GM18951 (cell line): ENCODE results near the gene PRPF8.

Source experiments
- POLR2A ChIP-seq: IDR thresholded peaks from 4 replicates; pipeline ENCODE4 v1.6.1; 2011; ENCODE audit warnings: mild to moderate bottlenecking; ENCODE audit not compliant: insufficient read length, insufficient read depth; ENCODE audit errors: extremely low read depth
- in situ Hi-C: fragments of 300-500 bp; cut with MboI; formaldehyde crosslinking; loops from one replicate; pipeline ENCODE4 v1.12.0; 2022; ENCODE audit warnings: low sequenced_read_pairs, mixed read lengths, inconsistent platforms; ENCODE audit not compliant: unreplicated experiment

Gene PRPF8

DNA sequence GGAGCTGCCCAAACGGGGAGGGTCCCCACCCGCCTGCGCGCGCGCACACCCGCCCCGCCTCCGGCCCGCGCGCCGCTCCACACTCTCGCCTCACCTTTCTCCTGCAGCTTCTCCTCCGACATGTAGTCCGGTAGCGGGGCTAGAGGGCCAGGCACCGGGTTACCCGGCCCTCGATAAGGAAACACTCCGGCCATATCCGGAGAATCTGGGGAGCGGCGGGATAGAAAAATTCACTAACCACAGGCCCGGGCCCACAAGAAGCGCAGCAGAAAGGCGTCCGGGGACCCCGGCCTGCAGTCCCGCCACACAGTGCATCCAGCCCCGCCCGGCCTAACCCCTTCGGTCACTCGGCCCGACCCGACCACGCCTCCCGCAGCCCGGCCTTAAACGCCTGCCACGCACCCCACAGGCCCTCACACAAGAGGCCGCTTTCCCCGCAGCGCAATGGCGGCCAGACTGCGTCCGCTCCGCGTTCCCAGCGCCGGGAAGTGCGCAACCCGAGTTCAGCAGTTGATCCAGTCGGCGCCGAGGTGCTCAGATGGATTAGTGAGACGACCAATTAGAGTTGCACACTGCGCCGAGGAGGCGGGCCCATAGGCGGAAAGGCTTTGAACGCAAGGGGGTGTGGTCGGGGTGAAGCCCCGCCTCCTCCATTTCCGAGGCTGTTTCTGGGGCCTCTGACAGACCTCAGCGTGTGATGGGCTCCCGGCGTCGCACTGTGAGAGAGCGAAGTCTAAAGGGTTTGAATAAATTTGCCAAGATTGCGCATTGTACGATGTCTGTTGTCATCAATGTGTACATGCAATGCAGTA lies at the start of gene PRPF8:
Gene PRPF8, minus strand, starts transcription at position 490 of the 812 bp plus-strand sequence. Its CDS starts 296 bp downstream, at position 194.
- in situ Hi-C loops, result no loop called here
- TF ChIP-seq POLR2A, result peak; percentile 92

DNA sequence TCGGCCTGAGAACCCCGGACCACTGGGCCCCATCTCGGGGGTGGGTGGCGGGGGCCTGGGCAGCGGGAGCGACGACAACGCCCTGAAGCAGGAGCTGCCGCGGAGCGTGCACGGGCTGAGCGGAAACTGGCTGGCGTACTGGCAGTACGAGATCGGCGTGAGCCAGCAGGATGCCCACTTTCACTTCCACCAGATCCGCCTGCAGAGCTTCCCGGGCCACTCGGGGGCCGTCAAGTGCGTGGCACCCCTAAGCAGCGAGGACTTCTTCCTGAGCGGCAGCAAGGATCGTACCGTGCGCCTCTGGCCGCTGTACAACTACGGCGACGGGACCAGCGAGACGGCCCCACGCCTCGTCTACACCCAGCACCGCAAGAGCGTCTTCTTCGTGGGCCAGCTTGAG lies 49.1 kb upstream of the PRPF8 start:
- no peak for TF ChIP-seq POLR2A
- in situ Hi-C loops, result no loop called here

DNA sequence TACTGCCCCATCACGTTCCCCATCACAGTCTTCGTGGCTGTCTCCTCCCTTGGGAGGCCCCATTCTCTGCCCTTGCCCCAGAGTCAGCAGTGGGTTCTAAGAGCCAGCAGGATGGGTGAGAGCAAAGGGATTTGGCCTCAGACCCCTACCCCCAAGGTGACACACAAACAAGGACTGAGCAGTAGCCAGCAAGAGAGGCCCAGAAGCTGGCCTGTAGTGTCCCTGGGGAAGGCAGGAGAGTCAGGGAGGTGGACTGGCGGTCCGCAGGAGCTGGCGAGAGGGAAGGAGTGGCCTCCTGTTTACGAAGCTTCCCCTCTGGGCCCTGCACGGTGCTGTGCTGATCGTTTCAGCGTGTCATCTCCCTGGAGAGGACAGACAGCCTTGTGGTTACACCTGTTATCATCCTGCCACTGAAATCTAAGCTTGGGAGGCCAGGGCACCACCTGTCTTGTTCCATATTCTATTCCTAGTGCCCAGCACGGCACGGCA lies 48.2 kb upstream of the PRPF8 start:
- in situ Hi-C loops, result no loop called here
- no peak for TF ChIP-seq POLR2A

DNA sequence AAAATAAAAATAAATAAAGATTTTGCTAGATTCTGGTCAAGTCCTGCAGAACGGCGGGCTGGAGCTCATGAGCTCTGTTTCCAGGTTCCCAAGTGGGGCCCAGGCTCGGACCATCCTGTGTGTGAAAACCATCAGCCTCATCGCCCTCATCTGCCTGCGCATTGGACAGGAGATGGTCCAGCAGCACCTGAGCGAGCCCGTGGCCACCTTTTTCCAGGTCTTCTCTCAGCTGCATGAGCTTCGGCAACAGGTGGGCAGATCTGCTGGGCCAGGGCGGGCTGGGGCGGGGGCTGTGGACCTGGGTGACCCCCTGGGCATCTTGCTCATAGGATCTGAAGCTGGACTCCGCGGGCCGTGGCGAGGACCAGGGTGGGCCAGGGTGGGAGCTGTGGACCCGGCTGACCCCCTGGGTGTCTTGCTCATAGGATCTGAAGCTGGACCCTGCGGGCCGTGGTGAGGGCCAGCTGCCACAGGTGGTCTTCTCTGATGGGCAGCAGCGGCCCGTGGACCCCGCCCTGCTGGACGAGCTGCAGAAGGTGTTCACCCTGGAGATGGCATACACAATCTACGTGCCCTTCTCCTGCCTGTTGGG lies 47.7 kb upstream of the PRPF8 start:
- no peak for TF ChIP-seq POLR2A
- in situ Hi-C loops, result no loop called here

DNA sequence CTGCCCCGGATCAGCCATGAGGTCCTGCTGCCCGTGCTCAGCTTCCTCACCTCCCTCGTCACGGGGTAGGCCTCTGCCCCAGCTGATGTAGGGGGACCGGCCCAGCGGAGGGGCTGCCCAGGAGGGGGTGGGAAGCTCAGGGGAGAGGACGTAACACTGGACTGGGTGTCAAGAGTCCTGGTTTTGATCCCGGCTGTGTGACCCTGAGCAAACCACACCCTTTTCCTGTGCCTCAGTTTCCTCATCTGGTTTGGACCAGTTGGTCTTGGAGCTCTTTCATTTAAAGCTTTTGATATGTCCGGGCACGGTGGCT lies 46.5 kb upstream of the PRPF8 start:
- in situ Hi-C loops, result no loop called here
- TF ChIP-seq POLR2A, result no peak

DNA sequence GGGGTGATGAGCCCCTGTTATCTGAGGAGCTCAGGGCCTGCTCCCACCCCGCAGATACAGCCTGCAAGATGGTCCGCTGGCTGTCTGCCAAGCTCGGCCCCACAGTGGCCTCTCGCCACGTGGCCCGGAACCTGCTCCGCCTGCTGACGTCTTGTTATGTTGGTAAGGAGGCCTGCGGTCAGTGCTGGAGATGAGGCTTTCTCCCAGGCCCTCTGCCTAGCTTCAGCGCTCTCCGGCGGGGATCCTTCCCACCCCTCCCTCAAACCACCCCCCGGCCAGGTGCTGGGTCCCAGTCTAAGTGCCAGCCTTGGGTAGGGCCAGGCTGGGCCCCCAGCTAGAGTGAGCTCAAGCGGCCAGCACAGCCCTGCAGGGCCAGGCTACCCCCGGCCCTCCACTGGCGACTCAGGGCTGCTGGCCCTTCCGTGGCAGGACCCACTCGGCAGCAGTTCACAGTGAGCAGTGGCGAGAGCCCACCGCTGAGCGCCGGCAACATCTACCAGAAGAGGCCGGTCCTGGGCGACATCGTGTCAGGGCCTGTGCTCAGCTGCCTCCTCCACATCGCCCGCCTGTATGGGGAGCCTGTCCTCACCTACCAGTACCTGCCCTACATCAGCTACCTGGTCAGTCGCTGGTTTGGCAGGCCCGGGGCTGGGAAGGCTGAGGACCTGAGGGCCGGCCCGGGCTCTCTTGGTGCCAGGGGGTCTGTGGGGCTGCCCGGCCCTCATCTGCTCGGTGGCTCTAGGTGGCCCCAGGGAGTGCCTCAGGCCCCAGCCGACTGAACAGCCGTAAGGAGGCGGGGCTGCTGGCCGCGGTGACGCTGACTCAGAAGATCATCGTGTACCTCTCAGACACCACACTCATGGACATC lies 45.9 kb upstream of the PRPF8 start:
- in situ Hi-C loops, result no loop called here
- no peak for TF ChIP-seq POLR2A

DNA sequence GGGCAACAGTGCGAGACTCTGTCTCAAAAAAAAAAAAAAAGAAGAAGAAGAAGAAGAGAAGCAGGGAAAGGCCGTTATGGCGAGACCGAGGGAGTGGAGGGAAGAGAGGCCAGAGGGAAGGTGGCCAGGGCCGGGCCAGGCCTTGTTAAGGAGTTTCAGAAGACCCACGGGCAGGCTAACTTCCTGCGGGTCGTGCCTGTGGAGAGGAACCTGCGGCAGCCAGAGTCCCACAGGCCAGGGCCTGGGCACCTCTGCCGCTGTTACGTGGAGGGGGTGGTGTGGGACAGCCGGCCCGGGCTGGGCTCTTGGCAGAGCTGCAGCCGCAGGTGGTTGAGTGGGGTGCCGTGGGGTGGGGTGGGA lies 45.3 kb upstream of the PRPF8 start:
- in situ Hi-C loops, result no loop called here
- TF ChIP-seq POLR2A, result no peak

DNA sequence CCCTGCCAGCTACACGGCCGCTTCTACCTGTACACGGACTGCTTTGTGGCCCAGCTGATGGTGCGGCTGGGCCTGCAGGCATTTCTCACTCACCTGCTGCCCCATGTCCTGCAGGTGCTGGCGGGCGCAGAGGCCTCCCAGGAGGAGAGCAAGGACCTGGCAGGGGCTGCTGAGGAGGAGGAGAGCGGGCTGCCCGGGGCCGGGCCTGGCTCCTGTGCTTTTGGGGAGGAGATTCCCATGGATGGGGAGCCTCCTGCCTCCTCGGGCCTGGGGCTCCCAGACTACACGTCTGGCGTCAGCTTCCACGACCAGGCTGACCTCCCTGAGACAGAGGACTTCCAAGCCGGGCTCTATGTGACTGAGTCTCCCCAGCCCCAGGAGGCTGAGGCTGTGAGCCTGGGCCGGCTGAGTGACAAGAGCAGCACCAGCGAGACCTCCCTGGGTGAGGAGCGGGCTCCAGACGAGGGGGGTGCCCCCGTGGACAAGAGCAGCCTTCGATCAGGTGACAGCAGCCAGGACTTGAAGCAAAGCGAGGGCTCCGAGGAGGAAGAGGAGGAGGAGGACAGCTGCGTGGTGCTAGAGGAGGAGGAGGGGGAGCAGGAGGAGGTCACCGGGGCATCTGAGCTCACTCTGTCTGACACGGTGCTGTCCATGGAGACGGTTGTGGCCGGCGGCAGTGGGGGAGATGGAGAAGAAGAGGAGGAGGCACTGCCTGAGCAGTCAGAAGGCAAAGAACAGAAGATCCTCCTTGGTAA lies 43.4 kb upstream of the PRPF8 start:
- in situ Hi-C loops, result no loop called here
- TF ChIP-seq POLR2A, result no peak

DNA sequence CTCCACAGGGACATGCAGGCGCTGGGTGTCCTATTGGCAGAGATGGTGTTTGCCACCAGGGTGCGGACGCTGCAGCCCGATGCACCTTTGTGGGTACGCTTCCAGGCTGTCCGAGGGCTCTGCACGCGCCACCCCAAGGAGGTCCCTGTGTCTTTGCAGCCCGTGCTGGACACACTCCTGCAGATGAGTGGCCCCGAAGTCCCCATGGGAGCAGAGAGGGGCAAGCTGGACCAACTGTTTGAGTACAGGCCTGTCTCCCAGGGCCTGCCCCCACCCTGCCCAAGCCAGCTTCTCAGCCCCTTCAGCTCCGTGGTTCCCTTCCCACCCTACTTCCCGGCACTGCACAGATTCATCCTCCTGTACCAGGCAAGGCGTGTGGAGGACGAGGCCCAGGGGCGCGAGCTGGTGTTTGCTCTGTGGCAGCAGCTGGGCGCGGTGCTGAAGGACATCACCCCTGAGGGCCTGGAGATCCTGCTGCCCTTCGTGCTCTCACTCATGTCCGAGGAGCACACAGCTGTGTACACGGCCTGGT lies 42.7 kb upstream of the PRPF8 start:
- no peak for TF ChIP-seq POLR2A
- in situ Hi-C loops, result no loop called here

DNA sequence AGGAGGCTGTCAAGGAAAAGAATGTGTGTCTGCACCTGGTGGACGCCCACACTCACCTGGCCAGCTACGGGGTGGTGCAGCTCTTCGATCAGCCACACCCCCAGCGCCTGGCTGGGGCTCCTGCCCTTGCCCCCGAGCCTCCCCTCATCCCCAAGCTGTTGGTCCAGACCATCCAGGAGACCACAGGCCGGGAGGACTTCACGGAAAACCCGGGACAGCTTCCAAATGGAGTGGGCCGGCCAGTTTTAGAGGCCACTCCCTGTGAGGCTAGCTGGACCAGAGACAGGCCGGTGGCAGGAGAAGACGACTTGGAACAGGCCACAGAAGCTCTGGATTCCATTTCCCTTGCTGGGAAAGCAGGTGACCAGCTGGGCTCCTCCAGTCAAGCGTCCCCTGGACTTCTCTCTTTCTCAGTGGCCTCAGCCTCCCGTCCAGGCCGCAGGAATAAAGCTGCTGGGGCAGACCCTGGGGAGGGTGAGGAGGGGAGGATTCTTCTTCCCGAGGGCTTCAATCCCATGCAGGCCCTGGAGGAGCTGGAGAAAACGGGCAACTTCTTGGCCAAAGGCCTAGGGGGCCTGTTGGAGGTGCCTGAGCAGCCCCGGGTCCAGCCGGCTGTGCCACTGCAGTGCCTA lies 42.1 kb upstream of the PRPF8 start:
- in situ Hi-C loops, result no loop called here
- TF ChIP-seq POLR2A, result no peak

DNA sequence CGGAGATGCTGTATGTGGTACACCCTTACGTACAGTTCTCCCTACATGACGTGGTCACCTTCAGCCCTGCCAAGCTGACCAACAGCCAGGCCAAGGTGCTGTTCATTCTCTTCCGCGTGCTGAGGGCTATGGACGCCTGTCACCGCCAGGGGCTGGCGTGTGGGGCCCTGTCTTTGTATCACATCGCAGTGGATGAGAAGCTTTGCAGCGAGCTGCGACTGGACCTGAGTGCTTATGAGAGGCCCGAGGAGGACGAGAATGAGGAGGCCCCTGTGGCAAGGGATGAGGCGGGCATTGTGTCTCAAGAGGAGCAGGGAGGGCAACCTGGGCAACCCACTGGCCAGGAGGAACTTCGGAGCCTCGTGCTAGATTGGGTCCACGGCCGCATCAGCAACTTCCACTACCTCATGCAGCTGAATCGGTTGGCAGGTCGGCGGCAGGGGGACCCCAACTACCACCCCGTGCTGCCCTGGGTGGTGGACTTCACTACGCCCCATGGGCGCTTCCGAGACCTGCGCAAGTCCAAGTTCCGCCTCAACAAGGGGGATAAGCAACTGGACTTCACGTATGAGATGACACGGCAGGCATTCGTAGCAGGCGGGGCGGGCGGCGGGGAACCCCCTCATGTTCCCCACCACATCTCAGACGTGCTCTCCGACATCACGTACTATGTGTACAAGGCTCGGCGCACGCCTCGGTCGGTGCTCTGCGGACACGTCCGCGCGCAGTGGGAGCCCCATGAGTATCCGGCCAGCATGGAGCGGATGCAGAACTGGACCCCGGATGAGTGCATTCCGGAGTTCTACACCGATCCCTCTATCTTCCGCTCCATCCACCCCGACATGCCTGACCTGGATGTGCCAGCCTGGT lies 41.2 kb upstream of the PRPF8 start:
- no peak for TF ChIP-seq POLR2A
- in situ Hi-C loops, result no loop called here

DNA sequence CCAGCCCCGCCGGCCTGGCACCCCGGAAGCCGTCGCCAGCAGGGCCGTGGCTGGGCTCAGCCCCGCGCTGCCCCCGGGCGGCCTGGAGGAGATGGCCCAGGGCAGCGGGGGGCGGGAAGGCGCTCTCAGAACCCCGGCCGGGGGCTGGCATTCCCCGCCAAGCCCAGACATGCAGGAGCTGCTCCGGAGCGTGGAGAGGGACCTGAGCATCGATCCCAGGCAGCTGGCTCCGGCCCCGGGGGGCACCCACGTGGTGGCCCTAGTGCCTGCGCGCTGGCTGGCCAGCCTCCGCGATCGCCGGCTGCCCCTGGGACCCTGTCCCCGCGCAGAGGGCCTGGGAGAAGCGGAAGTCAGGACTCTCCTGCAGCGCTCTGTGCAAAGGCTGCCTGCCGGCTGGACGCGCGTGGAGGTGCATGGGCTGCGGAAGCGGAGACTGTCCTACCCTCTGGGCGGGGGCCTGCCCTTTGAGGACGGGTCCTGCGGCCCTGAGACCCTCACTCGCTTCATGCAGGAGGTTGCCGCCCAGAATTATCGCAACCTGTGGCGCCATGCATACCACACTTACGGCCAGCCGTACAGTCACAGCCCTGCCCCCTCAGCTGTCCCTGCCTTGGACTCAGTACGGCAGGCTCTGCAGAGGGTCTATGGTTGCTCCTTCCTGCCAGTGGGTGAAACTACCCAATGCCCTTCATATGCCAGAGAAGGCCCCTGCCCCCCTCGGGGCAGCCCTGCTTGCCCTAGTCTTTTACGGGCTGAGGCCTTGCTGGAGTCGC lies 40.4 kb upstream of the PRPF8 start:
- in situ Hi-C loops, result loop anchor here (25.0 kb wide), 1 partner anchor 312 kb away; the partner anchor contains the start of genes DPH1, OVCA2 and RTN4RL1
- TF ChIP-seq POLR2A, result no peak
